HEK293T (cell line): ENCODE data around the gene LNX2.

Source experiments
- ARNT ChIP-seq: fragments of 450-650 bp; IDR thresholded peaks from 2 replicates; pipeline ENCODE4 v1.6.1; 2017; ENCODE audit warnings: mild to moderate bottlenecking
- FOXM1 ChIP-seq: fragments of 450-650 bp; IDR thresholded peaks from 2 replicates; pipeline ENCODE4 v1.6.1; 2017; ENCODE audit warnings: mild to moderate bottlenecking, borderline replicate concordance
- NFRKB ChIP-seq: fragments of 450-650 bp; IDR thresholded peaks from 2 replicates; pipeline ENCODE4 v1.6.1; 2016; ENCODE audit warnings: mild to moderate bottlenecking, moderate library complexity

DNA sequence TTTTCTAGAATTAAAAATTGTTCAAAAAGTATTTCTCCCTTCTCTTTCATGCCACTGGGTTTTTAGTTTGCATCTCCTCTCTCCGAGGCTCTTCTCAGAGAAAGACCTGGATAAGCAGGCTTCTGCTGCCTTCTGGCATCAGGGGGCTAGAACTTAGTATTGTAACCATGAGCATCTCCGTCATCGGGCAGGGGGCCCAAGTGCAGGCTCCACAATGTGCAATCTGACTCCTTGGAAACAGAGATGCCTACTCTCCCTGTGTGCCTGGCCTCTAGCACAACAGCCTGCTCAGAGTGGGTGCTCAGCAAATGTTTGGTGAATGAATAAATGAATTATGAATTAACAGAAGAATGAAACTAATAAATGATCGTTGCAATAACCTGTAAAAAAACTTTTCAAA is 124.3 kb downstream of the LNX2 start:
- TF ChIP-seq FOXM1: no peak
- no peak for TF ChIP-seq NFRKB
- TF ChIP-seq ARNT: no peak
